ENCODE measurements around the gene TMCC2. TPM values are rescaled to one million over a fixed set of nuclear protein-coding genes. Genes with fewer than 3 reads are reported as not detected.

The TMCC2 gene
- total RNA-seq, 3 donors from 2014 or later (not counting 1 experiment from before 2014, with no cell fraction given) = 0.93 to 1.5 (median 1.1) TPM

- Mint-ChIP-seq H3K4me1 (peaks cover 76 to 82% of the 10 kb centered on the region in 2 donors), H3K36me3 (no peaks in the 10 kb centered on the region), H3K27ac (peak overlapping the region; percentile 94 to 98), H3K27me3 (ENCODE audit: low read depth in 2 of 2) (no peaks in the 10 kb centered on the region), H3K9me3 (no peaks in the 10 kb centered on the region), H3K4me3 (peak overlapping the region; percentile 86)
- H3K4me3 ChIP-seq (ENCODE audit: low read length) = peak overlapping the region; percentile 22
- ATAC-seq = peak; percentile 86 to 91 (median 89)
- peaks cover 36% of the 10 kb centered on the region for H3K36me3 ChIP-seq (ENCODE audit: control insufficient read depth, insufficient read depth, low read length)
- no peak for TF ChIP-seq CTCF (IDR thresholded peaks at IDR 0.05)
- H3K27ac ChIP-seq (ENCODE audit: low read length) = peak overlapping the region; percentile 88
- DNase-seq = peak; percentile 51 to 78
- H3K9me3 ChIP-seq (ENCODE audit: control insufficient read depth, insufficient read depth, low read length) = no peaks in the 10 kb centered on the region
- no peaks in the 10 kb centered on the region for H3K27me3 ChIP-seq (ENCODE audit: control insufficient read depth, insufficient read depth, low read length)
- 17% methylated on average over 21 of the region's 21 CpGs for WGBS (ENCODE audit: insufficient coverage)
- peaks cover 82% of the 10 kb centered on the region for H3K4me1 ChIP-seq (ENCODE audit: control insufficient read depth, insufficient read depth, low read length)
- intact Hi-C loops (cut with micrococcal nuclease) = loop anchor here (1.0 to 5.0 kb wide), 4 partner anchors 8 to 191 kb away; partner anchors contain the start of genes DSTYK, NUAK2 and RBBP5
These were observed 86.0 kb downstream of the TMCC2 start for GRCh38 chr1:205313563-205314308.

GRCh38 chr1:205315008-205315618 lies 87.4 kb downstream of the TMCC2 start:
- H3K27me3 Mint-ChIP-seq (ENCODE audit: low read depth in 2 of 2) = no peaks in the 10 kb centered on the region
- Histone ChIP-seq H3K9me3 (ENCODE audit: control insufficient read depth, insufficient read depth, low read length) (no peaks in the 10 kb centered on the region), H3K27ac (ENCODE audit: low read length) (peak overlapping the region; percentile 88), H3K4me3 (ENCODE audit: low read length) (no peak overlapping the region), H3K27me3 (ENCODE audit: control insufficient read depth, insufficient read depth, low read length) (no peaks in the 10 kb centered on the region), H3K4me1 (ENCODE audit: control insufficient read depth, insufficient read depth, low read length) (peaks cover 90% of the 10 kb centered on the region), H3K36me3 (ENCODE audit: control insufficient read depth, insufficient read depth, low read length) (peaks cover 23% of the 10 kb centered on the region)
- H3K4me1 Mint-ChIP-seq = peaks cover 90 to 96% of the 10 kb centered on the region in 2 donors
- no peaks in the 10 kb centered on the region for H3K9me3 Mint-ChIP-seq
- intact Hi-C loops (cut with micrococcal nuclease) = no loop called here
- ATAC-seq (no peak), DNase-seq (peak in 1 of 2 donors; percentile 30)
- WGBS (ENCODE audit: insufficient coverage) = 65% methylated on average over 5 of the region's 5 CpGs
- TF ChIP-seq CTCF (IDR thresholded peaks at IDR 0.05) = no peak
- peak overlapping the region; percentile 86 for H3K4me3 Mint-ChIP-seq
- peak overlapping the region; percentile 94 to 98 for H3K27ac Mint-ChIP-seq
- no peaks in the 10 kb centered on the region for H3K36me3 Mint-ChIP-seq

GRCh38 chr1:205316161-205316566 lies 88.4 kb downstream of the TMCC2 start:
- no peaks in the 10 kb centered on the region for H3K9me3 Mint-ChIP-seq
- H3K36me3 Mint-ChIP-seq = no peaks in the 10 kb centered on the region
- ATAC-seq (no peak), DNase-seq (peak in 1 of 2 donors; percentile 56)
- Histone ChIP-seq H3K27me3 (ENCODE audit: control insufficient read depth, insufficient read depth, low read length) (no peaks in the 10 kb centered on the region), H3K27ac (ENCODE audit: low read length) (peak overlapping the region; percentile 88), H3K9me3 (ENCODE audit: control insufficient read depth, insufficient read depth, low read length) (no peaks in the 10 kb centered on the region), H3K4me1 (ENCODE audit: control insufficient read depth, insufficient read depth, low read length) (peaks cover 87% of the 10 kb centered on the region), H3K4me3 (ENCODE audit: low read length) (no peak overlapping the region), H3K36me3 (ENCODE audit: control insufficient read depth, insufficient read depth, low read length) (peaks cover 12% of the 10 kb centered on the region)
- H3K4me3 Mint-ChIP-seq = peak overlapping the region; percentile 73
- H3K27ac Mint-ChIP-seq = peak overlapping the region; percentile 94 to 98
- peaks cover 94% of the 10 kb centered on the region in 2 donors for H3K4me1 Mint-ChIP-seq
- H3K27me3 Mint-ChIP-seq (ENCODE audit: low read depth in 2 of 2) = no peaks in the 10 kb centered on the region
- TF ChIP-seq CTCF (IDR thresholded peaks at IDR 0.05) = no peak
- WGBS (ENCODE audit: insufficient coverage) = 19% methylated on average over 2 of the region's 2 CpGs
- intact Hi-C loops (cut with micrococcal nuclease) = no loop called here
